ENCODE measurements around the gene ATXN1. TPM values are rescaled to one million over a fixed set of nuclear protein-coding genes. Genes with fewer than 3 reads are reported as not detected.
A peak's percentile ranks its signal among the peaks of the same experiment; 100 is the strongest.

The ATXN1 gene
- total RNA-seq, 1 experiment from 2014 or later, result 5.6 TPM

DNA sequence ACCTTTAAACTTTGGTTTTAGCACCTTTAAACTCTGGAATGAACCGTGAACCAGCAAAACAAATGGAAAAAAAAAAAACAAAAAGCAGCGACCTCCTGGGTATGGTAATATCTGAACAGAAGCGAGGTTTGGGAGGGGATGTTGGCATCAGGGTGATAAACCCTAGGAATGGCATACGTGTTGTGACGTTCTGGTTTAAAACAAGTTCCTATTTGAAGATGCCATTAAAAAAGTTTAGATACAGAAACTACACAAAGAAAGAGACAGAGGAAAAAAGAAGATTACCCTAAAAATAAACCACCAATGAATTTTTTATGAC, 60.4 kb downstream of the ATXN1 start:
- H3K9me3 ChIP-seq (ENCODE audit: control insufficient read depth, low read depth, low read length), result no peaks in the 10 kb centered on the region
- H2AFZ ChIP-seq (ENCODE audit: low read length), result no peak overlapping the region
- no peak overlapping the region for H2BK20ac ChIP-seq (ENCODE audit: low read depth, low read length, poor library complexity, severe bottlenecking)
- TF ChIP-seq, protein P1, sequence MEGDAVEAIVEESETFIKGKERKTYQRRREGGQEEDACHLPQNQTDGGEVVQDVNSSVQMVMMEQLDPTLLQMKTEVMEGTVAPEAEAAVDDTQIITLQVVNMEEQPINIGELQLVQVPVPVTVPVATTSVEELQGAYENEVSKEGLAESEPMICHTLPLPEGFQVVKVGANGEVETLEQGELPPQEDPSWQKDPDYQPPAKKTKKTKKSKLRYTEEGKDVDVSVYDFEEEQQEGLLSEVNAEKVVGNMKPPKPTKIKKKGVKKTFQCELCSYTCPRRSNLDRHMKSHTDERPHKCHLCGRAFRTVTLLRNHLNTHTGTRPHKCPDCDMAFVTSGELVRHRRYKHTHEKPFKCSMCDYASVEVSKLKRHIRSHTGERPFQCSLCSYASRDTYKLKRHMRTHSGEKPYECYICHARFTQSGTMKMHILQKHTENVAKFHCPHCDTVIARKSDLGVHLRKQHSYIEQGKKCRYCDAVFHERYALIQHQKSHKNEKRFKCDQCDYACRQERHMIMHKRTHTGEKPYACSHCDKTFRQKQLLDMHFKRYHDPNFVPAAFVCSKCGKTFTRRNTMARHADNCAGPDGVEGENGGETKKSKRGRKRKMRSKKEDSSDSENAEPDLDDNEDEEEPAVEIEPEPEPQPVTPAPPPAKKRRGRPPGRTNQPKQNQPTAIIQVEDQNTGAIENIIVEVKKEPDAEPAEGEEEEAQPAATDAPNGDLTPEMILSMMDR (conservative IDR thresholded peaks at IDR 0.05), result no peak
- no peak overlapping the region for H3T11ph ChIP-seq (ENCODE audit: low read length)
- no peaks in the 10 kb centered on the region for H3K27me3 ChIP-seq (ENCODE audit: insufficient read depth, low read length)
- H3K4me3 Mint-ChIP-seq, result no peak overlapping the region
- no peaks in the 10 kb centered on the region for H3K36me3 Mint-ChIP-seq (ENCODE audit: insufficient read depth in 1 of 3, low read depth in 3 of 3)
- no peak overlapping the region for H2BK12ac ChIP-seq (ENCODE audit: insufficient read length, low read depth, low read length)
- H3K9ac ChIP-seq (ENCODE audit: extremely low read depth, insufficient read length, low read length), result no peak overlapping the region
- no peak overlapping the region for H4K8ac ChIP-seq (replicated peaks; ENCODE audit: insufficient read length, low read depth, low read length)
- H3K23me2 ChIP-seq (ENCODE audit: insufficient read length, low read depth, low read length, poor library complexity, severe bottlenecking), result no peaks in the 10 kb centered on the region
- H3K27ac ChIP-seq (ENCODE audit: insufficient read length, low read depth, low read length), result no peak overlapping the region
- H3K4me2 ChIP-seq (ENCODE audit: insufficient read depth, insufficient read length, low read length), result no peak overlapping the region
- H3K23ac ChIP-seq (ENCODE audit: insufficient read length, low read depth, low read length), result no peak overlapping the region
- no peak overlapping the region for H2AK5ac ChIP-seq (ENCODE audit: insufficient read length, low read length)
- no peak overlapping the region for H2BK5ac ChIP-seq (ENCODE audit: insufficient read length, low read length)
- H4K5ac ChIP-seq (ENCODE audit: insufficient read length, low read depth, low read length), result no peak overlapping the region
- no peak overlapping the region for H2BK120ac ChIP-seq (ENCODE audit: low read depth, low read length, poor library complexity, severe bottlenecking)
- peaks cover 27 to 39% of the 10 kb centered on the region in 2 experiments for H3K4me1 Mint-ChIP-seq
- peaks cover 2% of the 10 kb centered on the region; the same call in 1 of the 2 replicates for H3K4me1 ChIP-seq (ENCODE audit: insufficient read depth, low read length)
- H4K91ac ChIP-seq (ENCODE audit: insufficient read length, low read depth, low read length), result no peak overlapping the region
- H3K56ac ChIP-seq (ENCODE audit: insufficient read length, low read depth, low read length), result no peak overlapping the region
- H3K18ac ChIP-seq (ENCODE audit: insufficient read length, low read depth, low read length), result no peak overlapping the region
- no peak overlapping the region for H2BK15ac ChIP-seq (ENCODE audit: low read depth, low read length)
- H3K4ac ChIP-seq (ENCODE audit: low read depth, low read length), result no peak overlapping the region
- peak overlapping the region in 1 of 3 experiments; percentile 74; a peak in 1 of 7 replicates for H3K27ac Mint-ChIP-seq
- WGBS (ENCODE audit: extremely low coverage, insufficient read length, low lambda C conversion rate), result no CpG with 5 or more reads among the region's 5 CpGs
- no peaks in the 10 kb centered on the region for H3K79me2 ChIP-seq (ENCODE audit: insufficient read depth, low read length)
- no peak for DNase-seq
- no peak overlapping the region for H3K14ac ChIP-seq (ENCODE audit: insufficient read depth, low read length)
- no peaks in the 10 kb centered on the region for H3K79me1 ChIP-seq (ENCODE audit: insufficient read depth, low read depth, low read length, poor library complexity, severe bottlenecking)
- H3K27me3 Mint-ChIP-seq (ENCODE audit: low read depth), result no peaks in the 10 kb centered on the region; the same call in 1 of the 2 replicates
- no peaks in the 10 kb centered on the region for H4K20me1 ChIP-seq (ENCODE audit: control insufficient read depth, insufficient read depth, insufficient read length)
- H3K9me3 Mint-ChIP-seq, result 0 out of 5 replicates have a peak, but pooled peaks cover 0 to 2% of the 10 kb centered on the region in 2 experiments
